Activated T-cell treated with anti-CD3 and anti-CD28 coated beads, Interleukin-2, amount 50 U/mL, for 72 hours (primary cell): ENCODE results near the gene GTSE1. TPM values are rescaled to one million over a fixed set of nuclear protein-coding genes. Genes with fewer than 3 reads are reported as not detected.
A peak's percentile ranks its signal among the peaks of the same experiment; 100 is the strongest.

Source experiments
- ATAC-seq, 2 donors: fragments of 150-1000 bp; cut with Tn5 transposase; replicated peaks in 1 of 2; 2 replicates each; pipeline ENCODE4 v1.10.0; 2021; ENCODE audit warnings: moderate library complexity in 2 of 2, mild to moderate bottlenecking in 1 of 2
- DNase-seq, 2 donors: peaks; one replicate each; pipeline ENCODE4 v3.0.0; 2021 to 2022; ENCODE audit warnings: mixed read lengths in 1 of 2
- H3K27ac Mint-ChIP-seq: one replicate; pipeline ENCODE4 v1.8.0; 2022; ENCODE audit warnings: mild to moderate bottlenecking, moderate library complexity, mixed read lengths
- H3K27me3 Mint-ChIP-seq: one replicate; pipeline ENCODE4 v1.8.0; 2022; ENCODE audit warnings: low read depth, mixed read lengths
- H3K36me3 Mint-ChIP-seq, 2 donors: one replicate each; pipeline ENCODE4 v1.8.0; 2022; ENCODE audit warnings: mixed read lengths in 2 of 2, mild to moderate bottlenecking in 1 of 2; ENCODE audit not compliant: insufficient read depth in 2 of 2
- H3K4me1 Mint-ChIP-seq: one replicate; pipeline ENCODE4 v1.8.0; 2022; ENCODE audit warnings: low read depth, mixed read lengths
- H3K4me3 Mint-ChIP-seq, 2 donors: one replicate each; pipeline ENCODE4 v1.8.0; 2022; ENCODE audit warnings: mild to moderate bottlenecking in 2 of 2, mixed read lengths in 2 of 2, moderate library complexity in 2 of 2
- H3K9me3 Mint-ChIP-seq, 2 donors: one replicate each; pipeline ENCODE4 v1.8.0; 2022; ENCODE audit warnings: mixed read lengths in 2 of 2
- total RNA-seq, 2 donors: library from RNA; stranded (reverse); gene quantifications; one replicate each; pipeline ENCODE4 v1.2.3, GENCODE V29; 2022

The GTSE1 gene
- total RNA-seq, 2 donors from 2014 or later, result 54.2 to 60.5 TPM

DNA sequence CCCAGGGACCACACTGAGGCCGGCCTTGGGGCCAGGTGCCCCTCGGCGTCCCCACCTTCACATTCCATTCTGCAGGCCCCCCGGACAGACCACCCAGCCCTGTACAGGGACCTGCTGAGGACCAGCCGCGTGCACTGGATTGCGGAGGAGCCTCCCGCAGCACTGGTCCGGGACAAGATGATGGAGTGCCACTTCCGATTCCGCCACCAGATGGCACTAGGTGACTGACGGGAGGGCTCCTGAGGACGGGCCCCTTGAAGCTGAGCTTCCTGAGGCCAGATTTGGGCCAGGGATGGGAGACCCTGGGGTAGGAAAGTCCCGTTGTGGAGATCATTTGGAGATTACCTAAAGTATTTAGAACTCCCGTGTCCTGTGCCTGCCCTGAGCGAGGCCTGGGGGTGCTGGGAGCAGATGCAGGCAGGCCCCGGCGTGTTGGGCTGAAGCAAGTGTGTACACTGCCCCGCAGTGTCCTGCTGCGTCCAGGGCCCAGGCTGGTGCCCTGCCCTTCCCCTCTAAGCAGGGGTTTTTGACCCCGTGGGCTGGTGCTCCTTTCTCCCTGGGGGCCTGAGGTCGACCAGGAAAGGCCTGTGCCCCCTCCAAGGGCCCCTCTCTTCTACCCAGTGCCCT is 58.8 kb downstream of the GTSE1 start:
- Mint-ChIP-seq H3K4me1 (peaks cover 5% of the 10 kb centered on the region), H3K36me3 (peaks cover 3 to 5% of the 10 kb centered on the region in 2 donors), H3K4me3 (no peak overlapping the region), H3K9me3 (no peaks in the 10 kb centered on the region), H3K27ac (no peak overlapping the region), H3K27me3 (no peaks in the 10 kb centered on the region)
- ATAC-seq, result peak; percentile 49 to 57
- DNase-seq, result peak; percentile 62 to 67

DNA sequence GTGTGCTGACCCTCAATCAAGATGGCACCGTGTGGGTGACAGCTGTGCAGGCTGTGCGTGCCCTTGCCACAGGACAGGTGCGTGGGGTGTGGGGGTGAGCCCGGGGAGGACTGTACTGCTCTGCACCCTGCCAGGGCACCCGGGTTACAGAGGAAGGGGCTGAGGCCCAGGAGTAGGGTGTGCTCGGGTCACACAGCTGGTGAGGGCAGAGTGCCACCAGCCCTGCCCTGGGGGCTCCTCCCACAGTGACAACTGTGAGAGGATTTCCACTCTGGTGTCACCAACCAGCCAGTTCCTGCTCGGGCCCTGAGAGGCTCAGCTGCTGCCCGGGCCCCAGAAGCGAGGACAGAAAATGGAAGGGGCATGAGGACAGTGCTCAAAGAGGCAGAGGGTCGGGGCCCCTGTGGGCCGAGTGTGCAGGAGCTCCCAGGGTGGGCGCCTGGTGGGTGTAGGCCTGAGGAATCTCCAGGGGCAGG is 59.4 kb downstream of the GTSE1 start:
- ATAC-seq (peak in 1 of 2 donors; percentile 13), DNase-seq (no peak)
- no peaks in the 10 kb centered on the region for H3K27me3 Mint-ChIP-seq
- no peaks in the 10 kb centered on the region for H3K9me3 Mint-ChIP-seq
- no peak overlapping the region for H3K27ac Mint-ChIP-seq
- H3K36me3 Mint-ChIP-seq, result peaks cover under 1 to 2% of the 10 kb centered on the region in 2 donors
- H3K4me3 Mint-ChIP-seq, result no peak overlapping the region
- peaks cover 5% of the 10 kb centered on the region for H3K4me1 Mint-ChIP-seq

DNA sequence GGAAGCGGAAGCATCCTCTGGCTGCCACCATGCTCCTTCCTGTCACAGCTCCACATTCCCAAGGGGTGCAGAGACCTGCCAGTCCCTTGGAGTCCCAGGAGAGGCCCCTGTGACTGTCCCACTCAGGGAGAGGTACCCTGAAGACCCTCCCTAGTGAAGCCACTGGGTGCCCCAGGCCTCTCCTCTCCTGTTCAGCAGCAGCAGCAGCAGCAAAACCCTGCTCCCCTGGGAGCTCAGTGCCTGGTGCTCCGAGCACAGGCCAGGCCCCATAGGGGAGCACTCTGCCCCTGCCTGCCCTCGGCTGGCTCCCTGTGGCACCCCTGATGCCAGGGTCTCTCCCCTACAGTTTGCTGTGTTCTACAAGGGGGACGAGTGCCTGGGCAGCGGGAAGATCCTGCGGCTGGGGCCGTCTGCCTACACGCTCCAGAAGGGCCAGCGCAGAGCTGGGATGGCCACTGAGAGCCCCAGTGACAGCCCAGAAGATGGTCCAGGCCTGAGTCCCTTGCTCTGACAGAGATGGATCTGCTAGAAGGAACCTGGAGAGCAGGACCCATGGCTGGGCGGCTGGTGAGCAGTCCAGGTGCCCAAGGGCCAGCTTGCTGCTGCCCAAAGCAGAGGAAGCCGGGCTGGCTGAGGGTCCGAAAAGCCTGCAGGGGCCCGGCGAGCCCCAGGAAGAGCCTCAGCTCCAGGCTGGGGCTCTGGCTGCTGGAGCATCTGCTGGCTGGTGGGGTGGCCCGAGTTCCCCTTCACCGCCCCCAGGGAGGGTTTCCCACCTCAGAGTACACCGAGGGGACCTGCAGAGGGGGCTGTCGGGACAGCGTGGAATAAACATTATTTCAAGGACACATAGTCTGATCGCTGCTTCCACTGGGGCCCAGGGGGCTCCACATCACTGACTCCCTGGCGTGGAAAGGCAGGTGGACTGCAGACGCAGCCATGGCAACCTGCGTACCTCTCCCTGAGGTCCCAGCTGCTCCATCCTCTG is 60.1 kb downstream of the GTSE1 start:
- Mint-ChIP-seq H3K4me1 (peaks cover 5% of the 10 kb centered on the region), H3K4me3 (no peak overlapping the region), H3K36me3 (peaks cover 0 to 1% of the 10 kb centered on the region in 2 donors), H3K27ac (no peak overlapping the region), H3K27me3 (no peaks in the 10 kb centered on the region), H3K9me3 (no peaks in the 10 kb centered on the region)
- no peak for DNase-seq
- ATAC-seq, result no peak

DNA sequence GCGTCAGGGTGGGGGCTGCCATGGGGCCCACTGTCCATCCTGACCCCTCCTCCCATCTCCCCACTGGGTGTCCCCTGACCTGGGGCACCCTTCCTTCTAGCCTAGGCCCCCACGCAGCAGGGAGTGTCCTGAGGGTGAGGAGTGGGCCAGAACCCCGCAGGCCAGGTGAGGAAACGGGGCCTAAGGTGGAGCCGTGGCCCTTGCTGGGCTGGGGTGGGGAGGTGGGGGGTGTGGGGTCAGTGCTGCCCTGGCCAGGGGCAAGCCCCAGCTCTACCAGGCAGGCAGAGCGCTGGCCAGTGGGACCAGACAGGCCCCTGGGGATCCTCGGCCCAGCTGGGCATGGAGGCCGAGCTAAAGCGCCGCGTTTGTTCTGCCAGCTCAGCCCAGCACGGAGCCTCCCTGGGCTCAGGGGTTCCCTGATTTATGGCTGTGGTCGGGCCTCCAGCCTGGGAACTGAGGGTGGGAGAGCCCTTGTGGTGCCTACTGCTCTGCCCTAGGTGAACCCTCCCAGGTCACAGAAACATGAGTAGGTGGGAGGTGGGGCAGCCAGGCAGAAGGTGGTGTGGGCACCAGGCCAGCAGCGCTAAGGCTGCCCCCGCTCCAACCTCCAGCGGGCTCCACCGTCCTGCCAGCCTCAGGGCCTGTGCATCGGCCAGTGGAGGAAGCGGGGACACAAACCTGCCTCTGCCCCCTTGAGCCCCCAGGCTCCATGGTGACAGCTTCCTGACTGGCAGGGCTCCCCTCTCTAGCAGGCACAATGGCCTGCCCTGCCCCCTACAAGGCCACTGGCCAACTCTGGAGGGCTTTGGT is 61.2 kb downstream of the GTSE1 start:
- H3K27me3 Mint-ChIP-seq, result no peaks in the 10 kb centered on the region
- H3K36me3 Mint-ChIP-seq, result peaks cover 0 to 1% of the 10 kb centered on the region in 2 donors
- DNase-seq (no peak), ATAC-seq (no peak)
- no peak overlapping the region for H3K27ac Mint-ChIP-seq
- peaks cover under 1% of the 10 kb centered on the region for H3K4me1 Mint-ChIP-seq
- no peak overlapping the region for H3K4me3 Mint-ChIP-seq
- H3K9me3 Mint-ChIP-seq, result no peaks in the 10 kb centered on the region

DNA sequence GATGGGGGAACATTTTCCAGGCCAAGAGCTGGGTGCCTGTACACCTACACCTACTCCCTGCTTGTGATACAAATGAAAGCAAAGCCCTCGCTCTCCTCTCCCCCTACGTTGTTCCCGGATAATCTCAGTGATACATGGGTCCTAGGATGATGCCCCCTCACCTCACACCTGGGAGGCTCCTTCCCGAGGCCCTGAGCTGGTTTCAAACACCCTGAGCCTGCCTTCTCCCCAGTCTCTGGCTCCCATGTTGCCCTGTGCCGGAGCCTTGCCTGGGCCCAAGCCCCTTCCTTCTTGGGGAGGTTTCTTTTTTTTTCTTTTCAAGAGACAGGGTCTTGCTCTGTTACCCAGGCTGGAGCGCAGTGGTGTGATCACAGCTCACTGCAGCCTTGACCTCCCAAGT is 62.1 kb downstream of the GTSE1 start:
- Mint-ChIP-seq H3K27ac (no peak overlapping the region), H3K36me3 (peaks cover 0 to 1% of the 10 kb centered on the region in 2 donors), H3K4me1 (no peaks in the 10 kb centered on the region), H3K27me3 (no peaks in the 10 kb centered on the region), H3K4me3 (no peak overlapping the region), H3K9me3 (no peaks in the 10 kb centered on the region)
- no peak for ATAC-seq
- no peak for DNase-seq

DNA sequence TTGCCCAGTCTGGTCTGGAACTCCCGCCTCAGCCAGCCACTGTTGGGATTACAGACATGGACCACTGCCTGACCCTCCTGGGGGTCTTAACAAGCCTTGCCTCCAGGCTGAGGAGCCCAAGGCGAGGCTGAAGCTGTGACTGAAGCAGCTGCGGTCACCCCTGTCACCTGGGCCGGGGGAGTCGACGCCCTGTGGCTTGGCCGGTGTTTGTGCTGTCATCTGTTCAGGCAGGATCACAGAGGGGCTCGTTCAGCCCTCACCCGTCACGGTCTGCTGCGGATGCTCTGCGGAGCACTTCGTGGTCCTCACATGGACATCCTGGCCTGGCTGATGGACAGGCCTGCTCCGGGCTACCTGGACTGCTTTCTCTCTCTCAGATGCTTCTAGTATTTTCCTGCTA is 62.7 kb downstream of the GTSE1 start:
- H3K27ac Mint-ChIP-seq, result no peak overlapping the region
- DNase-seq (no peak), ATAC-seq (no peak)
- H3K9me3 Mint-ChIP-seq, result no peaks in the 10 kb centered on the region
- no peaks in the 10 kb centered on the region for H3K4me1 Mint-ChIP-seq
- H3K36me3 Mint-ChIP-seq, result peaks cover 0 to 1% of the 10 kb centered on the region in 2 donors
- H3K27me3 Mint-ChIP-seq, result no peaks in the 10 kb centered on the region
- H3K4me3 Mint-ChIP-seq, result no peak overlapping the region

DNA sequence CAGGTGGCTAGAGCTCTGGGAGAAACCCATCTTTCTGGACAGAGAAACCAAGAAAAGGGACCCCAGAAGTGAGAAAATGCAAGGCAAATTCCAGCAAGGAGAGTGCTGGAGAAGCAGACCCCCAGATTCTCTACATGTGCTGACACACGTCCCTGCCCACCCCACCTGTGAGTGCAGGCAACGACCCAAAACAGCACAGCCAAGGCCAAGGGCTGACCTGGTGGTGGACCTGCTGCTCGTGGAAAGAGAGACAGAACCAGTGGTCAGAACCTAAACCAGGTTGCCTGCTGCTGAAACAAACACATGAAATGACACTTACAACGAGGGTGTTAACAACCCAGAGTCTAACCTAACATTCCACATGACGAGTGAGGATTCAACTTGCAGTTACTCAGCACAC is 63.4 kb downstream of the GTSE1 start:
- Mint-ChIP-seq H3K4me3 (no peak overlapping the region), H3K27ac (no peak overlapping the region), H3K36me3 (peaks cover 0 to 1% of the 10 kb centered on the region in 2 donors), H3K27me3 (no peaks in the 10 kb centered on the region), H3K9me3 (no peaks in the 10 kb centered on the region), H3K4me1 (no peaks in the 10 kb centered on the region)
- ATAC-seq, result no peak
- DNase-seq, result no peak

DNA sequence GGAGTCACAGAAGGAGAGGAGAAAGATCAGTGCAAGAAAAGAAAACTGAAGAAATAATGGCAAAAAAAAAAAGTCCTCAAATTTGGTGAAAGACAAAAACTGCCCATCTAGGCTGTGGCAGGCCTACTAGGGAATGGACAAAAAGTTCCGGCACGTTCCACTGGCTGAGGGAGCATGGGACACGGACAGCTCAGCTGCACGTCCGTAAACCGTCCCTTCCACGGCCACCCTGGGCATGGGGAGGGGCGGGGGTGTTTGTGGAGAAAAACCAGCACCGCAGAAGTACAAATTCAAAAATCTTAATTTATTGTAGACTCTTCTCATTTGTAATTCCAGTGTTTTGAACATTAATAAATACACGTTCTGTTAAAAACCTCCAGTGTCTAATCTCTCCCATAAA is 64.2 kb downstream of the GTSE1 start:
- ATAC-seq, result no peak
- Mint-ChIP-seq H3K9me3 (no peaks in the 10 kb centered on the region), H3K4me1 (no peaks in the 10 kb centered on the region), H3K27ac (no peak overlapping the region), H3K27me3 (no peaks in the 10 kb centered on the region), H3K4me3 (no peak overlapping the region), H3K36me3 (no peaks in the 10 kb centered on the region)
- DNase-seq, result no peak

DNA sequence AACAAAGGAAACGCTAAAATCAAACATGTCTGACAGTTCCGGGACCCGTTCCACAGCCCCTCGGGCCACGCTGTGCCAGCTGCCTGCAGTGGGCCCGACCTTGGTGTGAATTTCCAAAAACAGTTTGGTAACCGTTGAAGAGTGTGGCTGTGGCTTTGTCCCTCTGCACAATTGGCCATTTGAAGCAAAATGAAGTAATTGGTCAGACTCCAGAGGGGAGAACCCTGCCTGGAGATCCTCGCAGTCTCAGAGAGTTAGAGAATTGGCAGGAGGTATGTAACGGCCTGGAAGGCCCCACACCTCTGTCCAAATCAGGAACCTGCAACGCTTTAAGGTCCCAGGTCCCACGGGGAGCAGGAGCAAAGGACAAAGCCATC is 65.1 kb downstream of the GTSE1 start:
- DNase-seq, result no peak
- Mint-ChIP-seq H3K9me3 (no peaks in the 10 kb centered on the region), H3K36me3 (no peaks in the 10 kb centered on the region), H3K27me3 (no peaks in the 10 kb centered on the region), H3K4me1 (no peaks in the 10 kb centered on the region), H3K27ac (no peak overlapping the region), H3K4me3 (no peak overlapping the region)
- ATAC-seq, result no peak

DNA sequence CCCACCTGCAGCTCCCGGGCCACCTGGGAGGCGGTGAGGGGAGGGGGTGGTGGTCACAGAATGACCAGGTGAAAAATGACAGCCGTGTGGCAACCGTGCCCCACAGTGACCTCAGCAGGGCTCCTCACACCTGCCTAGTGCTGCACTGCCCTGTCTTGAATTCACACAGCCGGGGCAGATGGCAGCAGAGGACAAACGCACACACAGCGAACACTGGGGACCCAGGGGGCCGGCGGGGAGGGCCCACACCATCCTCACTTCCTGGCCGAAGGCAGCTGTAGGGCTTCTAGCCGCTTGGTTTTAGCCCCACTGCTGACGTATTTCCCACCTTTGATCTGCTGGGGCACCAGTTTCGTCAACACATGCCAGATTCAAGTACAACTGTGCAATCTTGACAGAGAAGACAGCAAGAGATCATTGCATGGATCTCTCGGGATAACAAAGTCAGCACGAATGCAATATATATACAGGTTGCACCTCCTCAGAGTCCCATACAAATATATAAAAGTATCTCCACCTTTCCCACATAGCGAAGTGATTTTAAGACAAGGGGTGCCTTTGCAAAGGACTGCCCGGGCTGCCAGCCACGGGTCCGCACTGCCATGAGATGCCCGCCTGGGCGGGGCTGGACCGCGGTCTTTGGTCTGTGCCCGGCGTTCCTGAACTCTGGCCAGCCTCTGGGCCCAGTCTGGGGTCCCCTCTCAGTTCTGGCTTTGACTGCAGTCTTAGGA is 65.7 kb downstream of the GTSE1 start:
- Mint-ChIP-seq H3K36me3 (no peaks in the 10 kb centered on the region), H3K27ac (no peak overlapping the region), H3K9me3 (no peaks in the 10 kb centered on the region), H3K27me3 (no peaks in the 10 kb centered on the region), H3K4me3 (no peak overlapping the region), H3K4me1 (no peaks in the 10 kb centered on the region)
- ATAC-seq, result peak; percentile 18 to 28
- no peak for DNase-seq

DNA sequence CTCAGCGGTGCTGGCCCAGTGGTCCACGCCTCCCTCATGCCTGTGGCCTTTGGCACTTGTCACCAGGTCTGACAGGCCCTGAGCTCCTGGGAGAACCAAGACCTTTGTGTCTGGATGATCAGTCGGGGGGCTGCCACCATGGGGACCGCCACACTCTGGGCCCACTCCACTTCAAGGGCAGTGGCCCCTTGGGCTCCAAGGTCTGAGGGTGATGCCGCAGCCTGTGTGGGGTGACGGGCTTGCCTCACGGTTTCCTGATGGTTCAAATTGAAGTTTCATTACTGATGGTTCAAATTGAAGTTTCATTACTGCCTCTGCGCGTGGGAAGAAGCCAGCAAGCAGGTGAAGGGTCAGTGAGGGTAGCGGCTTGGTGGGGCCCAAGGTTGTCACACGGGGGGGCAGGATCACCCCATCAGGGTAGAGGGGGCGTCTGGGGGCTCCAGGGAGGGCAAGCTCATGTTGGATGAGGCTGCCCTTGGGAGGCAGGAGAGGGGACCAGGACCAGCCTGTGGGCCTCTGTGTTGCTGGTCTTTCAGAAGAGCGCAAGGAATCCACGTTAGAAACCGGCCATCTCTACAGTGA is 66.4 kb downstream of the GTSE1 start:
- ATAC-seq (no peak), DNase-seq (no peak)
- no peaks in the 10 kb centered on the region for H3K27me3 Mint-ChIP-seq
- H3K4me1 Mint-ChIP-seq, result no peaks in the 10 kb centered on the region
- H3K9me3 Mint-ChIP-seq, result no peaks in the 10 kb centered on the region
- H3K4me3 Mint-ChIP-seq, result no peak overlapping the region
- peak overlapping the region; percentile 56 for H3K27ac Mint-ChIP-seq
- no peaks in the 10 kb centered on the region for H3K36me3 Mint-ChIP-seq

DNA sequence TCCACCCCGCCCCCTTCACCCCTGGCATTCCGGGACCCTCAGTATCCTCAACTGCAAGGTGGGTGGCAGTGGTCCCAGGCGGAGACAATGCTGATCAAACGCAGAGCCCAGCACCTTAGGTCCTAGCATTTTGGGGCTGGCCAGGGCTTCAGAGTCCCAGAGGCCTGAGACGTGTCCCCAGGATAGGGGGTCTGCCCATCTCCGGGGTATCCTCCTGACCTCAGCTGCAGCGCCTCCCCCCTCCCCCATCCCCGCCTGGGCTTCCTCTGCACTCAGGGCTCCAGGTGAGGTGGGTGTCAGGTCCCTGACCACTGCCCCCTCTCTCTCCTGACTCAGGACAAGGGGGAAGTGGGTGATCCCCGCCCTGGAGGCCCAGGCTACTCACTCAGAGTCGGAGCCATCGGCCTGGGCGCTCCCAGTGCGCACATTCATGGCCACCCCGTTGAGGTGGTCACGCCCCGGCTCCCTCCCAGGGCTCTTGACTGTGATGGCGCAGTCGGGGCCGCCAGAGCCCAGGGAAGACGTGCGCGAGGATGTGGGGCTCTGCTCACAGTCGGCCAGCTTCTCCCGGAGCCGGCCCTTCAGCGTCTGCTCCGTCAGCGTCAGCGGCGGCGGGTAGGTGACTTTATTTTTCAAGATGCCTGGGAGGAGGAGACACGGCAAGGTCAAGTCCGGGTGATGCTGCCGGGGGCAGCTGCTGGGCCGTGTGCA is 67.1 kb downstream of the GTSE1 start:
- no peaks in the 10 kb centered on the region for H3K27me3 Mint-ChIP-seq
- H3K4me3 Mint-ChIP-seq, result no peak overlapping the region
- DNase-seq (no peak), ATAC-seq (no peak)
- H3K36me3 Mint-ChIP-seq, result no peaks in the 10 kb centered on the region
- H3K9me3 Mint-ChIP-seq, result no peaks in the 10 kb centered on the region
- H3K27ac Mint-ChIP-seq, result no peak overlapping the region
- H3K4me1 Mint-ChIP-seq, result no peaks in the 10 kb centered on the region
